OCI-LY7 (cell line): Measurements from ENCODE around the gene STXBP2.

Experiments
- EZH2phosphoT487 ChIP-seq: fragments of 200-600 bp; sonication (generic); IDR thresholded peaks from 2 replicates; pipeline ENCODE4 v1.6.1; 2018; ENCODE audit warnings: low read depth, borderline replicate concordance, mild to moderate bottlenecking, mixed run types, antibody characterized with exemption, low read length, moderate library complexity, mixed read lengths
- TF ChIP-seq, protein P1 (sequence below): fragments of 200-600 bp; sonication (generic); conservative IDR thresholded peaks from 2 replicates; pipeline ENCODE4 v1.5.1; 2014; ENCODE audit warnings: mild to moderate bottlenecking, antibody characterized with exemption, low read length, moderate library complexity, mixed read lengths

DNA sequence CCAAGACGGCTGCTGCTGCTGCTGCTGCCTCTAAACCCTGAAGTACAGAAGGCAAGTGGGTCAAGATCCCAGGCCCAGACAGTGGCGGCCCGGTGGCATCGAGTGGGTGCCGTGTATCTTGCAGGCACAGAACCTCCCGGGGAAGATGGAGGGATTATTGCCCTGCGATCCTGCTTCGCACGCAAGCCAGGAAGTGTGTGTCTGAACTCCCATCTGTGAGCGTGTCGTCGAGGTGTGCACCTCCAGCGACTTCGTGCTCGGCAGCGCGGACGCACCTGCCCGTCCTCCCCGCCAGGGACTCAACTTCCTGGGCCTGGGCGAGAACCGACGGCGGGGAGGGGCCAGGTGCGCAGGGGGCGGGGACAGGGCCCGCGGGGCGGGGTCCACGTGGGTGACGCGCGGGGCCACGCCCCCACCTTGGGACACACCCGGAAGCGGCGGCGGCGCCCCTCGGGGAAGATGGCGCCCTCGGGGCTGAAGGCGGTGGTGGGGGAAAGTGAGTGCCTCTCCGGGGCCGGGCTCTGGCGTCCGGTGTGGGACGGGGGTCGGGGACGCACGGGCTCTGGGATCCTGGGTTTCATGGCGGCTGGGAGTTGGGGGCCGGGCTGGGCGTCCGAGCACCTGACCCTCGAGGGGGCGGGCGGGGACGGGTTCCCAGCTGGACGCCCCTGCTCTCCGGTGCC lies at the start of gene STXBP2:
- TF ChIP-seq, protein P1, sequence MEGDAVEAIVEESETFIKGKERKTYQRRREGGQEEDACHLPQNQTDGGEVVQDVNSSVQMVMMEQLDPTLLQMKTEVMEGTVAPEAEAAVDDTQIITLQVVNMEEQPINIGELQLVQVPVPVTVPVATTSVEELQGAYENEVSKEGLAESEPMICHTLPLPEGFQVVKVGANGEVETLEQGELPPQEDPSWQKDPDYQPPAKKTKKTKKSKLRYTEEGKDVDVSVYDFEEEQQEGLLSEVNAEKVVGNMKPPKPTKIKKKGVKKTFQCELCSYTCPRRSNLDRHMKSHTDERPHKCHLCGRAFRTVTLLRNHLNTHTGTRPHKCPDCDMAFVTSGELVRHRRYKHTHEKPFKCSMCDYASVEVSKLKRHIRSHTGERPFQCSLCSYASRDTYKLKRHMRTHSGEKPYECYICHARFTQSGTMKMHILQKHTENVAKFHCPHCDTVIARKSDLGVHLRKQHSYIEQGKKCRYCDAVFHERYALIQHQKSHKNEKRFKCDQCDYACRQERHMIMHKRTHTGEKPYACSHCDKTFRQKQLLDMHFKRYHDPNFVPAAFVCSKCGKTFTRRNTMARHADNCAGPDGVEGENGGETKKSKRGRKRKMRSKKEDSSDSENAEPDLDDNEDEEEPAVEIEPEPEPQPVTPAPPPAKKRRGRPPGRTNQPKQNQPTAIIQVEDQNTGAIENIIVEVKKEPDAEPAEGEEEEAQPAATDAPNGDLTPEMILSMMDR: no peak
- no peak for TF ChIP-seq EZH2phosphoT487
